Ectodermal cell (in vitro differentiated cells): ENCODE results near the gene SLC6A5.
"Not testable (repeated sequence)": the region's sequence is repeated elsewhere in the genome, so short reads cannot be mapped to it uniquely, and the experiment has no call there.

Experiments
- H3K27ac ChIP-seq: 2 replicates; pipeline ENCODE4 v1.7.0; 2013; ENCODE audit warnings: mild to moderate bottlenecking, low read depth, low read length; ENCODE audit not compliant: insufficient read depth, poor library complexity, severe bottlenecking
- H3K27me3 ChIP-seq: 2 replicates; pipeline ENCODE4 v1.7.0; 2013; ENCODE audit warnings: mild to moderate bottlenecking, low read length; ENCODE audit not compliant: insufficient read depth, control insufficient read depth, poor library complexity, severe bottlenecking
- H3K36me3 ChIP-seq: one replicate; pipeline ENCODE4 v1.7.0; 2013; ENCODE audit warnings: low read length; ENCODE audit not compliant: control insufficient read depth, insufficient read depth
- H3K4me1 ChIP-seq: one replicate; pipeline ENCODE4 v1.7.0; 2013; ENCODE audit warnings: low read length; ENCODE audit not compliant: control insufficient read depth, insufficient read depth
- H3K4me3 ChIP-seq: 2 replicates; pipeline ENCODE4 v1.7.0; 2013; ENCODE audit warnings: low read depth, low read length, control low read depth; ENCODE audit not compliant: insufficient read depth
- H3K9me3 ChIP-seq: 2 replicates; pipeline ENCODE4 v1.7.0; 2013; ENCODE audit warnings: mild to moderate bottlenecking, low read length, moderate library complexity; ENCODE audit not compliant: control insufficient read depth
- WGBS, 2 experiments: methylation state at CpG; one replicate each; pipeline ENCODE4 v1.1.7; 2013; ENCODE audit warnings: missing lambda C conversion rate in 2 of 2; 5-methylcytosine and 5-hydroxymethylcytosine counted together

The SLC6A5 gene

DNA sequence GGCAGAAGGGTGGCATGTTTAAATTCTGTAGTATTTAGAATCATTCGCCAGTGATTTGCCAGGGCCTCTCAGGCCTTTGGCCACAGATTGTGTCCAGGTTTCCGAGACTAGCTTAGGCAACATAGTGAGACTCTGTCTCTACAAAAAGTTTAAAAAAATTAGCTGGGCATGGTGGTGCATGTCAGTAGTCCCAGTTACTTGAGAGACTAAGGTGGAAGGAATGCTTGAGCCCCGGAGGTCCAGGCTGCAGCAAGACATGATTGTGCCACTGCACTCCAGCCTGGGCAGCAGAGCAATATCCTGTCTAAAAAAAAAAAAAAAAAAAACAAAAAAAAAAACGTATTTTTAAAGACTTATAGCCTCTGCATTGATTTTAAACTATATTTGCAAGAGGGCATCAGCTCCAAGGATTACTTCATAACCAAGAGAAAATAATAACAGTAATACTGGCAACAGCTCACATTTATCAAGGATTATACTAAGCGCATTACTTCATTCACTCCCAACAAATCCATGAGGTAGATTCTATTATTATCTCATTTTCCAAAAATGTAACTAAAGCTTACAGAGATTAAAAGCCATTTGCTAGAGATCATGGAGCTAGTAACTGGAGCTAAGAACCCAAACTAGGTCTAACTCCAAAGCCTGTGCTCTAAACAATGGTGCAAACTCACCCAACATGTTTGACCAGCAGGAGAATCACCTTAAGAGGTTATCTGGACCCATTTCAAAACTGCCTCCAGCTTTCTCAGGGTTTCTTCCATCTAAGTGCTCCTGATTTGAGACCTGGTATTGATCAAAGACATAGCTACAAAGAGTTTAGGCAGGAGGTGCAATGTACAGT lies 32.6 kb upstream of the SLC6A5 start:
- Histone ChIP-seq H3K36me3 (no peaks in the 10 kb centered on the region), H3K9me3 (no peaks in the 10 kb centered on the region), H3K4me1 (no peaks in the 10 kb centered on the region), H3K4me3 (no peak overlapping the region), H3K27me3 (no peaks in the 10 kb centered on the region), H3K27ac (no peak overlapping the region)
- 84 to 93% methylated on average over 4 to 5 of the region's 5 CpGs for WGBS, 2 experiments

DNA sequence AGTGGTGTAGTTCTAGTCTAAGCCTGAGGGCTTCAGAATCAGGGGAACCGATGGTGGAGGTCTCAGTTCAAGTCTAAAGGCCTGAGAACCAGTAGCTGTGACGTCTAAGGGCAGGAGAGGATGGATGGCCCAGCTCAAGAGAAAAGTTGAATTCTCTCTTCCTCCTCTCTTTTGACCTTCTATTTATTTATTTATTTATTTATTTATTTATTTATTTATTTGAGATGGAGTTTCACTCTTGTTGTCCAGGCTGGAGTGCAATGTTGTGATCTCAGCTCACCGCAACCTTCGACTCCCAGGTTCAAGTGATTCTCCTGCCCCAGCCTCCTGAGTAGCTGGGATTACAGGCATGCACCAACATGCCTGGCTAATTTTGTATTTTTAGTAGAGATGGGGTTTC lies 19.7 kb upstream of the SLC6A5 start:
- H3K4me3 ChIP-seq, H3K27me3 ChIP-seq, H3K27ac ChIP-seq, H3K36me3 ChIP-seq, H3K4me1 ChIP-seq, H3K9me3 ChIP-seq: not testable (repeated sequence)
- 88 to 94% methylated on average over 4 of the region's 4 CpGs for WGBS, 2 experiments

DNA sequence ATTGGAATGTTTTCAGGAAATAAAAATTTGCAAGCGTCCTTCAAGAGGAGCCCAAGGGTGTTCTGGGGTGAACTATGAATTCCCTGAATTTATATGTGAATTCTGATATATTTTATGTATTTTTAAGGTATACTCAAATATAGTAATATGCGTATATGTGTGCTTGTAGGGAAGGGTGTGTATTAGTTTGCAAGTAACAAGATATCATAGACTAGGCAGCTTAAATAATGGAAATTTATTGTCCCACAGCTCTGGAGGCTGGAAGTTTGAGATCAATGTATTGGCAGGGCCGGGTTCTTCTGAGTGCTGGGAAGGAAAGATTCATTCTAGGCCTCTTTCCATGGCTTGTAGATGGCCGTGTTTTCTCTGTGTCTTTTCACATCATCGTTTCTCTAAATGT lies 16.2 kb upstream of the SLC6A5 start:
- H3K27me3 ChIP-seq: no peaks in the 10 kb centered on the region
- WGBS, 2 experiments: 72 to 75% methylated on average over 5 of the region's 5 CpGs

DNA sequence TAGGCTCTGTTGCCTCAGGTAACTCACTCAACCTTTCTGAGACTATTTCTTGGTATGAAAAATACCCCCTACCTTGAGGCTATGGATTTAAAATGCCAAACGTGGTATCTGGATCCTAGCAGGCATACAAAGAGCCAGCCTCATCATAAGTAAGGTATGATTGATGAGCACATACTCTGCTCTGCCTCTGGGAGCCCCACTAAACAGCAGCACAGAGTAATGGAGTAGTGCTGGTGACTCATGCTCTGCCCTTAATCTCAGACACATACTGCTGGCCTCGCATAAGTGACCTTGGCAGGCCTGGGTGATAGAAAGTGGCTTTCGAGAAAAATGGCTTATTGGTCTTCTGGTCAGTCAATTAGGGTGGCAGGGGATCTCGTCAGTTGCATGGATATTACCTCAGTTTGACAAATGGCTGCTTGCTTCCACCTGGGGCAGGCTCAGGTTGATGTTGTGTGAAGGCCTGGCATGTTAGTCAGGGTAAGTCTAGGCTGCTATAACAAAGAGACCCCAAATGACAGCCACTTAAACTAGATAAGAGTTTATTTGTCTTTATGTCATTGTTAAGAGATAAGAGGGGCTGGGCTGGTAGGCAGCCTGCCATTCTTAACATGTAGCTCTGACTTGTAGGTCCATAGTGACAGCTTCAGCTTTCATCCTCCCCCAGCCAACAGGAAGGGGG lies 15.2 kb upstream of the SLC6A5 start:
- Histone ChIP-seq H3K4me1 (no peaks in the 10 kb centered on the region), H3K27me3 (no peaks in the 10 kb centered on the region), H3K36me3 (no peaks in the 10 kb centered on the region), H3K27ac (no peak overlapping the region), H3K4me3 (no peak overlapping the region), H3K9me3 (no peaks in the 10 kb centered on the region)
- WGBS, 2 experiments: 89 to 94% methylated on average over 4 of the region's 4 CpGs

More for the DNA sequence above, 16.2 kb upstream of the SLC6A5 start:
- Histone ChIP-seq H3K27ac (no peak overlapping the region), H3K36me3 (no peaks in the 10 kb centered on the region), H3K4me1 (no peaks in the 10 kb centered on the region), H3K9me3 (no peaks in the 10 kb centered on the region), H3K4me3 (no peak overlapping the region)

DNA sequence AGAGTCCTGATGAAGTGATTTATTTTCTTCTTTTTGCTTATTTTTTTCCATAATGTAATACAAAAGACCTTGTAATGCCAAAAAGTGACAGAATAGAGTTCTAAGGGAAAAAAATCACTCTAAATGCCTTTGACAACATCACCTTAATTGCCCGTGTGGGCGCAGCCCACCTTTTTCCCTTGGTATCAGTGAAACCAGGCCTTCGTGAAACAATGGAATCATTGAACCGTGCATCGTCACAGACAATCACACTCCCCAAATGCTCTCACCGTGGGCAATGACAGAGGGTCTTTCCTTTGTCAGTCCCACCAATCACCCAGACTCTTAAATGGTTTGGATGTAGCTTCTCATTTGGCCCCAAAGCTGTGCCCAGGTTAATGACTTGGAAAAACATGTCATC lies 9.6 kb upstream of the SLC6A5 start:
- Histone ChIP-seq H3K4me1 (no peaks in the 10 kb centered on the region), H3K36me3 (no peaks in the 10 kb centered on the region), H3K9me3 (no peaks in the 10 kb centered on the region), H3K27ac (no peak overlapping the region), H3K27me3 (peaks cover 22% of the 10 kb centered on the region), H3K4me3 (no peak overlapping the region)
- 72 to 73% methylated on average over 6 of the region's 6 CpGs for WGBS, 2 experiments

DNA sequence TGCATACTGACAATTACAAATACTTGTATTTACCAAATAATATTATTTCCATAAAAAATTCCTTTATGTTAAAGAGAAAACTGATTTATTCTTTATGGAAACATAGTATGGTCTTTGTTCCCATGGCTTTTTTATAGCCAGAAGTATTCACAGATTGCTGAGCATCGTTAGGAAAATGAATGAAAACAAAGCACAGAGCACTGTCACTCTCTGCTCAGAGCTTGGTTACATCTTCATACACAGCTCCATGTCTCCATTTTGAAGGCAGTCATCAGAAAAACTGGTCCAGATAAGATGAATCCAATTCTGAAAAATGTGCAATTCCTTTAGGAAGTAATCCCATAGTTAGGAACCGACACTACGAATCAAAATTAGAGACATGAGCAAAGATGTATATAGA lies 9.0 kb upstream of the SLC6A5 start:
- H3K36me3 ChIP-seq: no peaks in the 10 kb centered on the region
- H3K4me1 ChIP-seq: no peaks in the 10 kb centered on the region
- H3K27ac ChIP-seq: no peak overlapping the region
- WGBS, 2 experiments: 88 to 100% methylated on average over 1 to 3 of the region's 3 CpGs
- no peaks in the 10 kb centered on the region for H3K9me3 ChIP-seq
- H3K4me3 ChIP-seq: no peak overlapping the region
- peaks cover 27% of the 10 kb centered on the region for H3K27me3 ChIP-seq

DNA sequence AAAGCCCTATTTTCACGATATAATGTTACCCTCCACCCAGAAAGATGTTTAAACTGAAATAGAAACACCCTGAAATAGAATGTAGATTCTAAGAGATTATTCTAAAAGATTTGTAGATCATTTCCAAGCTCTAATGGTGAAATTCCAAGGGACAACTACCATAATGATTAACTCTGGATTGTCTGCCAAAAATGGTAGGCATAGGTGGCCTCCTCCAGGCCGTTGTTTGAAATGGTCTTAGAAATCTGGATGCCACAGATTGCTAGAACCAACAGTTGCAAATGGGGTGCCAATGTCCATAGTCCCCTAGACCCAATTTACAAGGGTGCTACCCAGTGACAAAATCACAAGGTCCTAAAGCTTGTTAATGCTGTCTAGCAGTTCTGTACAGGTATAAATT lies 6.7 kb upstream of the SLC6A5 start:
- no peak overlapping the region for H3K27ac ChIP-seq
- H3K36me3 ChIP-seq: no peaks in the 10 kb centered on the region
- no peak overlapping the region for H3K4me3 ChIP-seq
- peaks cover 6% of the 10 kb centered on the region for H3K4me1 ChIP-seq
- 76 to 94% methylated on average over 2 of the region's 2 CpGs for WGBS, 2 experiments
- peaks cover 51% of the 10 kb centered on the region for H3K27me3 ChIP-seq
- no peaks in the 10 kb centered on the region for H3K9me3 ChIP-seq

DNA sequence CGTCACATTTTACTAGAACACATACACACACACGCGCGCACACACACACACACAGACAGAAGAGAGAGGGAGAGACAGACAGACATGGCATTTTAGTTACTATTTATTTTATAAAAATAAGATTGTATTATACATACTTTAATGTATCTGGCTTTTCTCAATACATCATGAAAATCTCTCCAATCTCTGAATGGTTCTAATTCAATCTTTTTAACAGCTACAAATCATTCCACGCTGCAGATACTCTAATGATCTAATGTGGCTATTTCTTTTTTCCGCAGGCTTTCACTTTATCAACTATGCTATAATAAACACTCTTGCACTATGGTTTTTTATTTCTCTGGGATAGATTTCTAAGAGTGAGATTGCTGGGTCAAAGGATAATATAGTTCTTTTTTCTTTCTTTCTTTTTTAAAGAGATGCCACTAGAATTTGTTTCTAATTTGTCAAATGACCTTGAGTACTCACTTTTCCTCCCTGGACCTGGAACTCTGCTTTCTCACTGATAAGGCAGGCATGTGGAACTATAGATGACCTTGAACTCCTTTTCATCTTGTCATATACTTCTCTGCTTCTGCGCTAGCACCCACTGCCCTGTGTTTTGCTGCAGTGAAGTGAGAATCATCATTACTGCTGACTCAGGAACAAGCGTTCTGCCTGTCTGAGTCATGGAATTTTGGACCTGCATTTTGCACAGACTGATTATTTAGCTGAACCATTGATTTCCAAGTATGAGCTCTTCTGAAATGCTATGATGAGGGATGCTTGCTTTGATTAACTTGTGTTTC lies 4.9 kb upstream of the SLC6A5 start:
- Histone ChIP-seq H3K27me3 (peaks cover 68% of the 10 kb centered on the region), H3K4me3 (no peak overlapping the region), H3K36me3 (no peaks in the 10 kb centered on the region), H3K9me3 (no peaks in the 10 kb centered on the region), H3K4me1 (peaks cover 8% of the 10 kb centered on the region), H3K27ac (no peak overlapping the region)
- 96 to 97% methylated on average over 4 of the region's 8 CpGs for WGBS, 2 experiments

DNA sequence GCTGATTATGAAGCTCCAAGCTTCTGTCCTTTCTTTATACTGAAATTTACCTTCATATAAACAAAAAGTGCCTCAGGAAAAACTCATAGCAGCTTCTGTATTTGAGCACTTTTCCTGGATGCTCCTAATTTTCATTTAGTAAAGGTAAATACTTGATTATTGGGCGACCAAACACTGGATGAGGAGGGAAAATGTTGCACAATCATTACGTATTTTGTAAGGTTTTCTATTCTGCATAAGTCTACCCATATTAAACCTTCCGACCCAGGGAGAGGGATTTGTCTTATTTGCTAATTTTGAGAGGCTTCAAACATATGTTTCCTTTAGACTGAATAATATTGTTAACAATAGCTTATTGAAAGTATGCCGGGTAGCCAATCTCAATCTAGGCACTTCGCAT lies 4.3 kb upstream of the SLC6A5 start:
- H3K9me3 ChIP-seq: no peaks in the 10 kb centered on the region
- H3K4me1 ChIP-seq: peaks cover 8% of the 10 kb centered on the region
- H3K27me3 ChIP-seq: peaks cover 75% of the 10 kb centered on the region
- WGBS, 2 experiments: 87 to 98% methylated on average over 3 to 5 of the region's 5 CpGs
- H3K36me3 ChIP-seq: no peaks in the 10 kb centered on the region
- no peak overlapping the region for H3K27ac ChIP-seq
- H3K4me3 ChIP-seq: no peak overlapping the region
